GM12878 (cell line): ENCODE results near the gene CAMKMT. TPM values are rescaled to one million over a fixed set of nuclear protein-coding genes. Genes with fewer than 3 reads are reported as not detected.

ENCODE experiments used
- ATAC-seq: fragments of 200-7000 bp; cut with Tn5 transposase; 3 replicates; pipeline ENCODE4 v1.9.1; 2020; ENCODE audit warnings: mild to moderate bottlenecking, moderate library complexity
- BruUV-seq: library from RNA; stranded (reverse); fragments of 400-500 nt; replicated peaks from 2 replicates; lab custom pipeline; 2021; lab: Mats Ljungman, UMichigan
- CTCF ChIA-PET: fragments of 300-600 bp; sonication (Branson Sonifier 250); formaldehyde crosslinking; extraction: SDS; loops from one replicate; lab custom pipeline; 2021; ENCODE audit warnings: inconsistent platforms; lab: Yijun Ruan, JAX
- POLR2A ChIA-PET: fragments of 350-600 bp; formaldehyde crosslinking; extraction: SDS; loops from one replicate; lab custom pipeline; 2021; ENCODE audit warnings: inconsistent platforms; lab: Charles Lee
- RAD21 ChIA-PET: fragments of 300-600 bp; sonication (Branson Sonifier 250); formaldehyde crosslinking; loops from one replicate; lab custom pipeline; 2023; ENCODE audit warnings: antibody characterized with exemption; ENCODE audit not compliant: unreplicated experiment; lab: Charles Lee
- SMC1A ChIA-PET: fragments of 300-600 bp; sonication (Branson Sonifier 250); formaldehyde crosslinking; loops from one replicate; lab custom pipeline; 2023; ENCODE audit not compliant: unreplicated experiment, uncharacterized antibody; lab: Charles Lee
- DNase-seq: peaks from one replicate; pipeline ENCODE4 v3.0.0-alpha.2; 2011; ENCODE audit warnings: low read depth, low spot score
- FAIRE-seq: peaks from 3 replicates; lab custom pipeline; 2011; peaks lifted over from hg19 to GRCh38; lab: Jason Lieb, UNC
- H2AFZ ChIP-seq: 2 replicates; pipeline ENCODE4 v1.6.0; 2011; ENCODE audit warnings: low read depth, low read length, control low read depth; ENCODE audit not compliant: control insufficient read depth
- H3K27ac ChIP-seq: 2 replicates; pipeline ENCODE4 v1.5.1; 2011; ENCODE audit warnings: control low read depth; ENCODE audit not compliant: control insufficient read depth, insufficient read depth
- H3K27me3 ChIP-seq, 2 experiments: replicated peaks in 1 of 2; 2 replicates each; pipeline versions ENCODE4 v1.6.0 to v1.6.1; 2011; ENCODE audit warnings: low read length in 1 of 2; ENCODE audit not compliant: control insufficient read depth in 2 of 2, insufficient read depth in 2 of 2
- H3K36me3 ChIP-seq, 2 experiments: 2 replicates each; pipeline ENCODE4 v1.5.1; 2011; ENCODE audit warnings: low read length in 1 of 2; ENCODE audit not compliant: control insufficient read depth in 2 of 2, insufficient read depth in 2 of 2
- H3K4me1 ChIP-seq: 2 replicates; pipeline ENCODE4 v1.6.1; 2011; ENCODE audit warnings: mild to moderate bottlenecking, low read length, moderate library complexity, mixed read lengths; ENCODE audit not compliant: control insufficient read depth, insufficient read depth
- H3K4me2 ChIP-seq: 2 replicates; pipeline ENCODE4 v1.6.0; 2011; ENCODE audit warnings: control low read depth; ENCODE audit not compliant: control insufficient read depth, insufficient read depth
- H3K4me3 ChIP-seq: fragments of 200-600 bp; sonication (generic); 2 replicates; pipeline ENCODE4 v1.5.1; 2016
- H3K79me2 ChIP-seq: 2 replicates; pipeline ENCODE4 v1.6.0; 2011; ENCODE audit warnings: low read length; ENCODE audit not compliant: control insufficient read depth, insufficient read depth
- H3K9ac ChIP-seq: 2 replicates; pipeline ENCODE4 v1.8.0; 2011; ENCODE audit warnings: low read length, control low read depth, mixed read lengths; ENCODE audit not compliant: control insufficient read depth, insufficient read depth
- H3K9me3 ChIP-seq: replicated peaks from 3 replicates; pipeline ENCODE4 v1.5.1; 2011; ENCODE audit warnings: mild to moderate bottlenecking, low read length; ENCODE audit not compliant: control insufficient read depth, insufficient read depth
- H4K20me1 ChIP-seq: 2 replicates; pipeline ENCODE4 v1.6.0; 2011; ENCODE audit not compliant: control insufficient read depth, insufficient read depth
- BHLHE40 ChIP-seq, 2 experiments: fragments of 450-650 bp in 1 of 2; IDR thresholded peaks; 2 replicates each; pipeline ENCODE4 v1.6.1; 2011 to 2017; ENCODE audit warnings: low read depth in 2 of 2, borderline replicate concordance in 1 of 2, improper control_type of control experiment in 1 of 2, low read length in 1 of 2, mild to moderate bottlenecking in 1 of 2
- CBX5 ChIP-seq: sonication (generic); IDR thresholded peaks from 2 replicates; pipeline ENCODE4 v1.6.1; 2016; ENCODE audit warnings: low read depth, moderate library complexity, mild to moderate bottlenecking, inconsistent platforms
- ELK1 ChIP-seq: IDR thresholded peaks from 2 replicates; pipeline ENCODE4 v1.6.1; 2012; ENCODE audit warnings: low read depth, low read length, improper control_type of control experiment
- IKZF1 ChIP-seq: fragments of 450-650 bp; conservative IDR thresholded peaks from 2 replicates; pipeline ENCODE4 v1.6.1; 2017; ENCODE audit warnings: antibody characterized with exemption, mild to moderate bottlenecking
- KAT2A ChIP-seq: conservative IDR thresholded peaks from 2 replicates; pipeline ENCODE4 v1.6.1; 2011; ENCODE audit warnings: low read depth, low read length; ENCODE audit not compliant: control insufficient read depth
- KLF5 ChIP-seq: fragments of 450-650 bp; IDR thresholded peaks from 2 replicates; pipeline ENCODE4 v1.6.1; 2014; ENCODE audit warnings: mild to moderate bottlenecking; ENCODE audit not compliant: partially characterized antibody
- MEF2A ChIP-seq: IDR thresholded peaks from 2 replicates; pipeline ENCODE4 v1.6.1; 2011; ENCODE audit warnings: low read depth, mild to moderate bottlenecking, low read length, moderate library complexity; ENCODE audit not compliant: insufficient read depth
- MLLT1 ChIP-seq: fragments of 450-650 bp; IDR thresholded peaks from 2 replicates; pipeline ENCODE4 v1.6.1; 2016; ENCODE audit warnings: mild to moderate bottlenecking
- NR2C1 ChIP-seq: fragments of 450-650 bp; IDR thresholded peaks from 2 replicates; pipeline ENCODE4 v1.6.1; 2017; ENCODE audit warnings: antibody characterized with exemption, mild to moderate bottlenecking, moderate library complexity
- NR2F1 ChIP-seq: fragments of 450-650 bp; conservative IDR thresholded peaks from 2 replicates; pipeline ENCODE4 v1.6.1; 2017; ENCODE audit warnings: mild to moderate bottlenecking
- STAT3 ChIP-seq: IDR thresholded peaks from 2 replicates; pipeline ENCODE4 v1.6.1; 2011; ENCODE audit warnings: low read depth, low read length, improper control_type of control experiment
- ZBED1 ChIP-seq: IDR thresholded peaks from 2 replicates; pipeline ENCODE4 v1.6.1; 2016; ENCODE audit warnings: borderline replicate concordance
- WGBS: methylation state at CpG from one replicate; pipeline ENCODE4 v1.1.6; 2016; ENCODE audit warnings: low lambda C conversion rate; ENCODE audit not compliant: insufficient replicate concordance, insufficient coverage; ENCODE audit errors: missing lambda C conversion rate; 5-methylcytosine and 5-hydroxymethylcytosine counted together
- in situ Hi-C: fragments of 300-500 bp; cut with MboI; formaldehyde crosslinking; loops from 9 replicates; pipeline ENCODE4 v1.14.3; 2018; ENCODE audit warnings: mixed read lengths
- intact Hi-C: fragments of 100-400 bp; cut with micrococcal nuclease; formaldehyde crosslinking; loops from one replicate; pipeline ENCODE4 v1.14.2; 2022; ENCODE audit not compliant: unreplicated experiment
- polyA plus RNA-seq, 11 experiments: library from polyadenylated mRNA; depleted of rRNA in 4 of 11; unstranded in 6 of 11; stranded (reverse) in 5 of 11; fragments of >200 nt; fragmentation: Nextera tagmentation in 4 of 11; fragmentation: Illumina TruSeq in 1 of 11; extraction: Ambion mirVana in 4 of 11; extraction: Trizol in 1 of 11; gene quantifications; 1 replicate in 1 of 11; 2 replicates in 10 of 11; pipeline versions ENCODE4 v1.2.1 to v1.2.3, GENCODE V29; 2011 to 2016; ENCODE audit warnings: inconsistent platforms in 2 of 11, missing spikeins in 2 of 11, low read depth in 1 of 11
- total RNA-seq, 4 experiments: library from RNA; depleted of rRNA in 3 of 4; stranded (reverse); fragments of >200 nt in 3 of 4; fragmentation: Illumina TruSeq in 1 of 4; extraction: Trizol in 1 of 4; gene quantifications; 2 replicates each; pipeline versions ENCODE4 v1.2.1 to v1.2.3, GENCODE V29; 2013 to 2021
- TF ChIP-seq, protein P1 (sequence below): fragments of 450-650 bp; IDR thresholded peaks from 2 replicates; pipeline ENCODE4 v1.6.1; 2017; ENCODE audit warnings: mild to moderate bottlenecking, low read depth, inconsistent platforms; ENCODE audit not compliant: poor library complexity, severe bottlenecking
- TF ChIP-seq, protein P2 (sequence below): fragments of 450-650 bp; formaldehyde crosslinking; IDR thresholded peaks from 2 replicates; pipeline ENCODE4 v1.4.0; 2022; ENCODE audit warnings: mild to moderate bottlenecking, moderate library complexity

The CAMKMT gene
- total and polyA plus RNA-seq, 10 of the 15 experiments (the other 5 are each of a cell fraction or from before 2014, with no cell fraction given), result 2.7 to 16.0 (median 11.8) TPM

GRCh38 chr2:44753552-44754285 lies 392.0 kb downstream of the CAMKMT start (continued):
- peak; percentile 86 for TF ChIP-seq MLLT1
- no peak for TF ChIP-seq NR2C1
- TF ChIP-seq KLF5, result no peak
- TF ChIP-seq KAT2A, result no peak
- no peak for TF ChIP-seq ZBED1
- TF ChIP-seq IKZF1, result 0 out of 2 replicates have a peak, but pooled peaks have one; percentile 29
- TF ChIP-seq ELK1, result no peak

DNA sequence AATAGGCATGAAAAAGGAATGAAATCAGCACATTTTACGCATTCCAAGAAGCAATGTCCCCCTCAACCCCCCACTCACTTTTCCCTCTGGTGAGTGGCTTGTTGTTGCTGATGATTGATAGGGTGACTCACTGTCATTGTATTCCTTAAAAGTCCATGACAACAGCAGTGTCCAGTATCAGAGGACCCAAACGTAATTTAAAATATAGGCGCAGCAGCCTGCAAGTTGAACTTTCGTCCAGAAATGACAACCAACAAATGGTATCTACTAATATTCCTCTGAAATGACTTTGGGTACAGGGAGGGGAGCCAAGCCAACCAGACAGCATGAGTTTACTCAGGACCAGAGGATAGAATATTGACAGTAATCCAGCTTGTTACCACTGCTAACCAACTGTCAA lies 396.8 kb downstream of the CAMKMT start:
- ChIA-PET POLR2A (no interaction called here), SMC1A (interaction anchor here (0.7 to 1.8 kb wide), 4 partner anchors 12 to 279 kb away, joined by 3 to 5 read pairs (median 4); no protein-coding TSS in a partner anchor), CTCF (interaction anchor here (0.5 to 0.6 kb wide), 2 partner anchors 33 to 232 kb away, joined by 3 to 4 read pairs; no protein-coding TSS in a partner anchor), RAD21 (no interaction called here)
- H3K9ac ChIP-seq, result no peak overlapping the region
- no peaks in the 10 kb centered on the region for H4K20me1 ChIP-seq
- ATAC-seq, result no peak
- intact Hi-C loops (no loop called here), in situ Hi-C loops (no loop called here)
- BruUV-seq, result no TSS peak
- 93% methylated on average over 4 of the region's 4 CpGs for WGBS
- H3K36me3 ChIP-seq, result no peaks in the 10 kb centered on the region
- no peak for FAIRE-seq
- no peak overlapping the region for H3K27ac ChIP-seq
- DNase-seq, result no peak
- H3K4me2 ChIP-seq, result no peak overlapping the region
- no peaks in the 10 kb centered on the region for H3K27me3 ChIP-seq
- H3K4me3 ChIP-seq, result no peak overlapping the region
- peaks cover under 1% of the 10 kb centered on the region for H3K4me1 ChIP-seq
- H2AFZ ChIP-seq, result no peak overlapping the region
- H3K79me2 ChIP-seq, result no peaks in the 10 kb centered on the region
- H3K9me3 ChIP-seq, result no peaks in the 10 kb centered on the region
- TF ChIP-seq, protein P1, sequence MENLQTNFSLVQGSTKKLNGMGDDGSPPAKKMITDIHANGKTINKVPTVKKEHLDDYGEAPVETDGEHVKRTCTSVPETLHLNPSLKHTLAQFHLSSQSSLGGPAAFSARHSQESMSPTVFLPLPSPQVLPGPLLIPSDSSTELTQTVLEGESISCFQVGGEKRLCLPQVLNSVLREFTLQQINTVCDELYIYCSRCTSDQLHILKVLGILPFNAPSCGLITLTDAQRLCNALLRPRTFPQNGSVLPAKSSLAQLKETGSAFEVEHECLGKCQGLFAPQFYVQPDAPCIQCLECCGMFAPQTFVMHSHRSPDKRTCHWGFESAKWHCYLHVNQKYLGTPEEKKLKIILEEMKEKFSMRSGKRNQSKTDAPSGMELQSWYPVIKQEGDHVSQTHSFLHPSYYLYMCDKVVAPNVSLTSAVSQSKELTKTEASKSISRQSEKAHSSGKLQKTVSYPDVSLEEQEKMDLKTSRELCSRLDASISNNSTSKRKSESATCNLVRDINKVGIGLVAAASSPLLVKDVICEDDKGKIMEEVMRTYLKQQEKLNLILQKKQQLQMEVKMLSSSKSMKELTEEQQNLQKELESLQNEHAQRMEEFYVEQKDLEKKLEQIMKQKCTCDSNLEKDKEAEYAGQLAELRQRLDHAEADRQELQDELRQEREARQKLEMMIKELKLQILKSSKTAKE, result no peak
- TF ChIP-seq STAT3 (no peak), MEF2A (no peak), BHLHE40 (IDR thresholded peaks at IDR 0.05; ENCODE audit: borderline replicate concordance in 1 of 2, low read depth in 2 of 2, low read length in 1 of 2) (no peak), NR2F1 (no peak), CBX5 (no peak)
- TF ChIP-seq, protein P2, sequence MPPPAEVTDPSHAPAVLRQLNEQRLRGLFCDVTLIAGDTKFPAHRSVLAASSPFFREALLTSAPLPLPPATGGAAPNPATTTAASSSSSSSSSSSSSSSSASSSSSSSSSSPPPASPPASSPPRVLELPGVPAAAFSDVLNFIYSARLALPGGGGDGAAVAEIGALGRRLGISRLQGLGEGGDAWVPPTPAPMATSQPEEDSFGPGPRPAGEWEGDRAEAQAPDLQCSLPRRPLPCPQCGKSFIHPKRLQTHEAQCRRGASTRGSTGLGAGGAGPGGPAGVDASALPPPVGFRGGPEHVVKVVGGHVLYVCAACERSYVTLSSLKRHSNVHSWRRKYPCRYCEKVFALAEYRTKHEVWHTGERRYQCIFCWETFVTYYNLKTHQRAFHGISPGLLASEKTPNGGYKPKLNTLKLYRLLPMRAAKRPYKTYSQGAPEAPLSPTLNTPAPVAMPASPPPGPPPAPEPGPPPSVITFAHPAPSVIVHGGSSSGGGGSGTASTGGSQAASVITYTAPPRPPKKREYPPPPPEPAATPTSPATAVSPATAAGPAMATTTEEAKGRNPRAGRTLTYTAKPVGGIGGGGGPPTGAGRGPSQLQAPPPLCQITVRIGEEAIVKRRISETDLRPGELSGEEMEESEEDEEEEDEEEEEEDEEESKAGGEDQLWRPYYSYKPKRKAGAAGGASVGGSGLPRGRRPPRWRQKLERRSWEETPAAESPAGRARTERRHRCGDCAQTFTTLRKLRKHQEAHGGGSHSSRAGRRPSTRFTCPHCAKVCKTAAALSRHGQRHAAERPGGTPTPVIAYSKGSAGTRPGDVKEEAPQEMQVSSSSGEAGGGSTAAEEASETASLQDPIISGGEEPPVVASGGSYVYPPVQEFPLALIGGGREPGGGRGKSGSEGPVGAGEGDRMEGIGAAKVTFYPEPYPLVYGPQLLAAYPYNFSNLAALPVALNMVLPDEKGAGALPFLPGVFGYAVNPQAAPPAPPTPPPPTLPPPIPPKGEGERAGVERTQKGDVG, result no peak
